BJ (cell line): ENCODE measurements around the gene LIN52. TPM values are rescaled to one million over a fixed set of nuclear protein-coding genes. Genes with fewer than 3 reads are reported as not detected.

ENCODE experiments used
- CTCF ChIA-PET: fragments of 350-600 bp; formaldehyde crosslinking; extraction: SDS; loops from one replicate; lab custom pipeline; 2021; ENCODE audit warnings: antibody characterized with exemption, inconsistent platforms; lab: Yijun Ruan, JAX
- POLR2A ChIA-PET: fragments of 300-600 bp; sonication (Branson Sonifier 250); formaldehyde crosslinking; extraction: SDS; loops from one replicate; lab custom pipeline; 2021; ENCODE audit warnings: antibody characterized with exemption; lab: Charles Lee
- DNase-seq: peaks from one replicate; pipeline ENCODE4 v3.0.0-alpha.2; 2011; ENCODE audit warnings: low read depth
- H3K27me3 ChIP-seq: 2 replicates; pipeline ENCODE4 v1.6.0; 2011; ENCODE audit warnings: low read length; ENCODE audit not compliant: control insufficient read depth, insufficient read depth
- H3K36me3 ChIP-seq: 2 replicates; pipeline ENCODE4 v1.5.1; 2011; ENCODE audit warnings: low read length; ENCODE audit not compliant: control insufficient read depth, insufficient read depth
- H3K4me3 ChIP-seq: 2 replicates; pipeline ENCODE4 v1.5.1; 2011; ENCODE audit warnings: low read depth, mild to moderate bottlenecking, control low read depth, low read length
- CTCF ChIP-seq: IDR thresholded peaks from 2 replicates; pipeline ENCODE4 v1.5.1; 2011; ENCODE audit warnings: low read depth, mild to moderate bottlenecking, control low read depth, inconsistent platforms, low read length, moderate library complexity; ENCODE audit not compliant: insufficient read depth
- polyA plus RNA-seq: library from polyadenylated mRNA; depleted of rRNA; stranded (reverse); fragments of >200 nt; gene quantifications from 2 replicates; pipeline ENCODE4 v1.2.3, GENCODE V29; 2011; rRNA removed
- small RNA-seq: library from RNA; depleted of rRNA; stranded (forward); fragments of <200 nt; gene quantifications from one replicate; pipeline ENCODE3, GENCODE V24; 2012; ENCODE audit warnings: low replicate concordance, low read depth; ENCODE audit not compliant: insufficient read length

Gene LIN52
- polyA plus RNA-seq, 1 experiment = 7.4 TPM

GRCh38 chr14:74248017-74248416 is 163.3 kb downstream of the LIN52 start:
- Histone ChIP-seq H3K4me3 (no peak overlapping the region), H3K27me3 (peaks cover 34% of the 10 kb centered on the region), H3K36me3 (no peaks in the 10 kb centered on the region)
- no peak for TF ChIP-seq CTCF
- no peak for DNase-seq
- CTCF ChIA-PET = interaction anchor here (0.9 to 2.2 kb wide), 5 partner anchors 9 to 136 kb away, joined by 3 to 9 read pairs (median 4); no protein-coding TSS in a partner anchor
- POLR2A ChIA-PET = no interaction called here

- TF ChIP-seq CTCF = no peak
- POLR2A ChIA-PET = no interaction called here
- H3K27me3 ChIP-seq = peaks cover 26% of the 10 kb centered on the region
- no peaks in the 10 kb centered on the region for H3K36me3 ChIP-seq
- no peak overlapping the region for H3K4me3 ChIP-seq
- no peak for DNase-seq
- CTCF ChIA-PET = interaction anchor here (0.6 to 3.5 kb wide), 6 partner anchors 8 to 194 kb away, joined by 3 to 23 read pairs (median 6); no protein-coding TSS in a partner anchor
Measured at GRCh38 chr14:74249433-74250375, 164.9 kb downstream of the LIN52 start.

Small RNA genes lying within 50 kb of the gene (small RNA-seq; reads per million reads assigned to genes)
- gene AC006349.1 (not detected), gene RN7SL530P (not detected)

Other genes with a start within 250 kb of the LIN52 start
- 1.3 and 3.0 TPM in 2 replicates for gene PTGR2, start 233.1 kb upstream of the LIN52 start, polyA plus RNA-seq
- 44.8 and 61.4 TPM in 2 replicates for gene ZNF410, start 198.1 kb upstream of the LIN52 start, polyA plus RNA-seq
- gene FAM161B, start 134.9 kb upstream of the LIN52 start, polyA plus RNA-seq = 2.5 and 2.6 TPM in 2 replicates
- 31.5 and 38.2 TPM in 2 replicates for gene COQ6, start 134.7 kb upstream of the LIN52 start, polyA plus RNA-seq
- gene ENTPD5, start 65.7 kb upstream of the LIN52 start, polyA plus RNA-seq = 8.9 and 12.4 TPM in 2 replicates
- gene BBOF1, start 65.6 kb upstream of the LIN52 start, polyA plus RNA-seq = 3.5 and 7.5 TPM in 2 replicates
- gene ALDH6A1, start 503 bp upstream of the LIN52 start, polyA plus RNA-seq = 9.1 and 10.6 TPM in 2 replicates
- not detected in 2 replicates for gene VSX2, start 154.5 kb downstream of the LIN52 start, polyA plus RNA-seq
- gene ABCD4, start 218.0 kb downstream of the LIN52 start, polyA plus RNA-seq = 8.4 and 12.4 TPM in 2 replicates